Chondrocyte (in vitro differentiated cells): ENCODE data around the gene CCDC3. TPM values are rescaled to one million over a fixed set of nuclear protein-coding genes. Genes with fewer than 3 reads are reported as not detected.

Source experiments
- DNase-seq: peaks from one replicate; pipeline ENCODE4 v3.0.0; 2021; ENCODE audit warnings: mixed read lengths, low spot score
- H3K27ac Mint-ChIP-seq: one replicate; pipeline ENCODE4 v1.8.0; 2021; ENCODE audit warnings: mild to moderate bottlenecking, moderate library complexity, mixed read lengths; ENCODE audit not compliant: unreplicated experiment
- H3K27me3 Mint-ChIP-seq: 2 replicates; pipeline ENCODE4 v1.8.0; 2021; ENCODE audit warnings: low read depth, mixed read lengths
- H3K36me3 Mint-ChIP-seq: 2 replicates; pipeline ENCODE4 v1.8.0; 2021; ENCODE audit warnings: low read depth, mixed read lengths
- H3K4me1 Mint-ChIP-seq: 2 replicates; pipeline ENCODE4 v1.8.0; 2021; ENCODE audit warnings: low read depth, mild to moderate bottlenecking, mixed read lengths
- H3K4me3 Mint-ChIP-seq: one replicate; pipeline ENCODE4 v1.8.0; 2021; ENCODE audit warnings: mild to moderate bottlenecking, moderate library complexity, mixed read lengths; ENCODE audit not compliant: unreplicated experiment
- H3K9me3 Mint-ChIP-seq: 2 replicates; pipeline ENCODE4 v1.8.0; 2021; ENCODE audit warnings: low read depth, mixed read lengths
- total RNA-seq: library from RNA; stranded (reverse); gene quantifications from 3 replicates; pipeline ENCODE4 v1.2.1, GENCODE V29; 2021
- TF ChIP-seq, protein P1 (sequence below): fragments of 200-600 bp; sonication (generic); IDR thresholded peaks from 2 replicates; pipeline ENCODE4 v1.5.0; 2021; ENCODE audit warnings: antibody characterized with exemption, mild to moderate bottlenecking, moderate library complexity

CCDC3 gene
- total RNA-seq, 1 donor from 2014 or later, result 145 TPM

GRCh38 chr10:12924911-12925310 is 76.6 kb downstream of the CCDC3 start:
- peaks cover 25% of the 10 kb centered on the region for H3K4me1 Mint-ChIP-seq
- H3K4me3 Mint-ChIP-seq, result no peak overlapping the region
- TF ChIP-seq, protein P1, sequence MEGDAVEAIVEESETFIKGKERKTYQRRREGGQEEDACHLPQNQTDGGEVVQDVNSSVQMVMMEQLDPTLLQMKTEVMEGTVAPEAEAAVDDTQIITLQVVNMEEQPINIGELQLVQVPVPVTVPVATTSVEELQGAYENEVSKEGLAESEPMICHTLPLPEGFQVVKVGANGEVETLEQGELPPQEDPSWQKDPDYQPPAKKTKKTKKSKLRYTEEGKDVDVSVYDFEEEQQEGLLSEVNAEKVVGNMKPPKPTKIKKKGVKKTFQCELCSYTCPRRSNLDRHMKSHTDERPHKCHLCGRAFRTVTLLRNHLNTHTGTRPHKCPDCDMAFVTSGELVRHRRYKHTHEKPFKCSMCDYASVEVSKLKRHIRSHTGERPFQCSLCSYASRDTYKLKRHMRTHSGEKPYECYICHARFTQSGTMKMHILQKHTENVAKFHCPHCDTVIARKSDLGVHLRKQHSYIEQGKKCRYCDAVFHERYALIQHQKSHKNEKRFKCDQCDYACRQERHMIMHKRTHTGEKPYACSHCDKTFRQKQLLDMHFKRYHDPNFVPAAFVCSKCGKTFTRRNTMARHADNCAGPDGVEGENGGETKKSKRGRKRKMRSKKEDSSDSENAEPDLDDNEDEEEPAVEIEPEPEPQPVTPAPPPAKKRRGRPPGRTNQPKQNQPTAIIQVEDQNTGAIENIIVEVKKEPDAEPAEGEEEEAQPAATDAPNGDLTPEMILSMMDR, result no peak
- H3K27ac Mint-ChIP-seq, result no peak overlapping the region
- peaks cover 8% of the 10 kb centered on the region for H3K9me3 Mint-ChIP-seq
- no peak for DNase-seq
- H3K27me3 Mint-ChIP-seq, result no peaks in the 10 kb centered on the region
- H3K36me3 Mint-ChIP-seq, result peaks cover 9% of the 10 kb centered on the region

GRCh38 chr10:12922117-12922900 is 79.2 kb downstream of the CCDC3 start:
- peaks cover 8% of the 10 kb centered on the region for H3K9me3 Mint-ChIP-seq
- no peak for DNase-seq
- H3K4me3 Mint-ChIP-seq, result no peak overlapping the region
- H3K36me3 Mint-ChIP-seq, result peaks cover 8% of the 10 kb centered on the region
- TF ChIP-seq, protein P1, result no peak
- no peak overlapping the region for H3K27ac Mint-ChIP-seq
- H3K27me3 Mint-ChIP-seq, result no peaks in the 10 kb centered on the region
- H3K4me1 Mint-ChIP-seq, result peaks cover 38% of the 10 kb centered on the region

DNA sequence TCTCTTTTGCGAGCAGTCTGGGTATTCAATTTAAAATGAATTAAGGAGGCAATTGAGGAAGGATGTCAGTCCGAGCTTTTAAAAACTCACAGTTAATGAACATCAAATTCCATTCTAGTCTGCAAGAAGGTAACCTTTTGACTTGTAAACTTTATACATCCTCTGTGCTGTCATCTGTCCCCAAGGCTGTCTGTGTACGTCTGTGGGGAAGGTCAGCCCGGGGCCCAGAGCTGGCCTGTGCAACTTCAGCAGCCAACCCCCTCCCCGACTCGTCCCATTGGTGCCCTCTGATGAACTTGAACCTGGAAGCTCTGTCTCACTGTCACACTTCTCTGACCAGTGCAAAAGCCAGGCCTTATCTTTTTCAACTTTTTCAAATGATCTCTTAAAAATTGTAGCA is 80.3 kb downstream of the CCDC3 start:
- peaks cover 1% of the 10 kb centered on the region for H3K36me3 Mint-ChIP-seq
- TF ChIP-seq, protein P1, result no peak
- H3K4me1 Mint-ChIP-seq, result peaks cover 38% of the 10 kb centered on the region
- no peaks in the 10 kb centered on the region for H3K27me3 Mint-ChIP-seq
- no peaks in the 10 kb centered on the region for H3K9me3 Mint-ChIP-seq
- no peak for DNase-seq
- peak overlapping the region; percentile 76 for H3K27ac Mint-ChIP-seq
- H3K4me3 Mint-ChIP-seq, result no peak overlapping the region

DNA sequence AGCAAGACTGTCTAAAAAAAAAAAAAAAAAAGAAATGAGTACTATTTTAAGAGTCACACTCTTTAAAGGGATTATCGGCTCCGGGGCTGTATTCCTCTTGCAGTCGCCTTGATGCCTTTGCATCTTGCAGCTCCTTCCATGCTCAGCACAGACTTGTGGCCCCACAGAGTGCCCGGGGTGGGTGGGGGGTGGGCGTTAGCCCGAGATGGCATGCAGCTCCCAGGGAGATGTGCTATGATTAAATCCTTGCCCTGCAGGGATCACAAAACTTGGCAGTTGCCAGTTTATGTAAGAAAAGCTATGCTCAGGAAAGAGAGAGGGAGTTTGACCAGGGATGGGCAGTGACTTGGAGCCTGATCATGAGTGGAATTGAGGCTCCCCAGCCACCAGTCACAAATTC is 81.9 kb downstream of the CCDC3 start:
- Mint-ChIP-seq H3K36me3 (no peaks in the 10 kb centered on the region), H3K9me3 (no peaks in the 10 kb centered on the region), H3K4me1 (peaks cover 48% of the 10 kb centered on the region), H3K27ac (peak overlapping the region; percentile 94), H3K4me3 (peak overlapping the region; percentile 6), H3K27me3 (no peaks in the 10 kb centered on the region)
- TF ChIP-seq, protein P1, result no peak
- no peak for DNase-seq

GRCh38 chr10:12916587-12916986 is 84.9 kb downstream of the CCDC3 start:
- no peak for DNase-seq
- Mint-ChIP-seq H3K27ac (no peak overlapping the region), H3K4me1 (peaks cover 49% of the 10 kb centered on the region), H3K9me3 (peaks cover 4% of the 10 kb centered on the region), H3K27me3 (no peaks in the 10 kb centered on the region), H3K4me3 (no peak overlapping the region), H3K36me3 (no peaks in the 10 kb centered on the region)
- TF ChIP-seq, protein P1, result no peak
